Esophagus muscularis mucosa (tissue), 4 donors: ENCODE measurements around the gene RWDD2A. TPM values are rescaled to one million over a fixed set of nuclear protein-coding genes. Genes with fewer than 3 reads are reported as not detected.

Experiments used
- DNase-seq: peaks from one replicate; pipeline ENCODE4 v3.0.0-alpha.2; 2017; ENCODE audit errors: extremely low spot score
- H3K27ac ChIP-seq, 4 donors: fragments of 200-600 bp; sonication (generic); replicated peaks in 1 of 4; 1 replicate in 3 of 4; 2 replicates in 1 of 4; pipeline ENCODE4 v1.5.1; 2016 to 2019; ENCODE audit warnings: mild to moderate bottlenecking in 1 of 4
- H3K27me3 ChIP-seq, 4 donors: fragments of 200-600 bp; sonication (generic); one replicate each; pipeline versions ENCODE4 v1.5.1 to v1.6.0; 2016 to 2019
- H3K36me3 ChIP-seq, 4 donors: fragments of 200-600 bp; sonication (generic); one replicate each; pipeline ENCODE4 v1.5.1; 2016 to 2019
- H3K4me1 ChIP-seq, 4 donors: fragments of 200-600 bp; sonication (generic); one replicate each; pipeline ENCODE4 v1.5.1; 2016 to 2019
- H3K4me3 ChIP-seq, 4 donors: fragments of 200-600 bp; sonication (generic); 1 replicate in 2 of 4; 2 replicates in 2 of 4; pipeline ENCODE4 v1.5.1; 2016 to 2019; ENCODE audit warnings: mild to moderate bottlenecking in 4 of 4, moderate library complexity in 1 of 4
- H3K9me3 ChIP-seq, 4 donors: fragments of 200-600 bp; sonication (generic); 1 replicate in 3 of 4; 2 replicates in 1 of 4; pipeline ENCODE4 v1.5.1; 2016 to 2019
- EP300 ChIP-seq: sonication (generic); formaldehyde crosslinking; IDR thresholded peaks from one replicate; pipeline ENCODE4 v1.6.1; 2017; ENCODE audit warnings: antibody characterized with exemption
- POLR2A ChIP-seq: fragments of 450-650 bp; IDR thresholded peaks from one replicate; pipeline ENCODE4 v1.6.1; 2017; ENCODE audit warnings: antibody characterized with exemption, moderate library complexity, mild to moderate bottlenecking, low read depth
- POLR2AphosphoS5 ChIP-seq, 2 donors: sonication (generic); formaldehyde crosslinking; IDR thresholded peaks; one replicate each; pipeline ENCODE4 v1.6.1; 2017; ENCODE audit warnings: antibody characterized with exemption in 2 of 2
- WGBS: methylation state at CpG from one replicate; pipeline ENCODE4 v1.1.5; 2018; 5-methylcytosine and 5-hydroxymethylcytosine counted together
- intact Hi-C: fragments of 100-400 bp; cut with DNase I; formaldehyde crosslinking; loops from one replicate; pipeline ENCODE4 v1.15.1; 2023
- total RNA-seq, 4 donors: library from RNA; depleted of rRNA; stranded (reverse); fragments of >200 nt; gene quantifications; one replicate each; pipeline versions ENCODE4 v1.1.0 to v1.2.1, GENCODE V29; 2016
- TF ChIP-seq, protein P1 (sequence below), 3 experiments: fragments of 200-600 bp in 2 of 3; fragments of 450-650 bp in 1 of 3; sonication (generic) in 2 of 3; IDR thresholded peaks; one replicate each; pipeline ENCODE4 v1.5.1; 2017 to 2019; ENCODE audit warnings: antibody characterized with exemption in 3 of 3, mild to moderate bottlenecking in 2 of 3, moderate library complexity in 1 of 3

RWDD2A gene
- total RNA-seq, 4 donors from 2014 or later = 2.5 to 4.5 (median 3.1) TPM

DNA sequence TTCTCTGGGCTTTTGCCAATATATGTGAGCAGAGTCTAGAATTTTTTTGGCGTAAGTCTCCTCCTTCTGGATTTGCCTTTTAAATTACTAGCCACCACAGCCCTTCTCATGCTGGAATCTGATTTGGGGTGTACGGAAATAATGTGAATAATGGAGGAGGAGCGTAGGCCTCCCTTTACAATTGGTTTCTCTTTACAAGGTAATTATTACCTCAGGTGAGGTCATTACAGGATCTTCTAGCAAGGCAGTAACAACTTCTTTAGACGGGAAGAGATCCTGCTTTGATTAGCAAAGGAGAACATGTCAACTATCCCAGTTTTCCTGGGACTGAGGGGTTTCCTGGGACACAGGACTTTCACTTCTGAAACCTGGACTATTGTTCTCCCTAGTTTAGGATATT lies 8.9 kb downstream of the RWDD2A start:
- H3K36me3 ChIP-seq = peaks cover 0 to 9% (median under 1%) of the 10 kb centered on the region in 4 donors
- no peak overlapping the region for H3K27ac ChIP-seq
- no peak for DNase-seq
- no peaks in the 10 kb centered on the region for H3K9me3 ChIP-seq
- H3K4me1 ChIP-seq = no peaks in the 10 kb centered on the region
- no peaks in the 10 kb centered on the region for H3K27me3 ChIP-seq
- intact Hi-C loops = no loop called here
- H3K4me3 ChIP-seq = no peak overlapping the region
- TF ChIP-seq POLR2A (no peak), EP300 (no peak), POLR2AphosphoS5 (IDR thresholded peaks at IDR 0.05) (no peak)
- TF ChIP-seq, protein P1, sequence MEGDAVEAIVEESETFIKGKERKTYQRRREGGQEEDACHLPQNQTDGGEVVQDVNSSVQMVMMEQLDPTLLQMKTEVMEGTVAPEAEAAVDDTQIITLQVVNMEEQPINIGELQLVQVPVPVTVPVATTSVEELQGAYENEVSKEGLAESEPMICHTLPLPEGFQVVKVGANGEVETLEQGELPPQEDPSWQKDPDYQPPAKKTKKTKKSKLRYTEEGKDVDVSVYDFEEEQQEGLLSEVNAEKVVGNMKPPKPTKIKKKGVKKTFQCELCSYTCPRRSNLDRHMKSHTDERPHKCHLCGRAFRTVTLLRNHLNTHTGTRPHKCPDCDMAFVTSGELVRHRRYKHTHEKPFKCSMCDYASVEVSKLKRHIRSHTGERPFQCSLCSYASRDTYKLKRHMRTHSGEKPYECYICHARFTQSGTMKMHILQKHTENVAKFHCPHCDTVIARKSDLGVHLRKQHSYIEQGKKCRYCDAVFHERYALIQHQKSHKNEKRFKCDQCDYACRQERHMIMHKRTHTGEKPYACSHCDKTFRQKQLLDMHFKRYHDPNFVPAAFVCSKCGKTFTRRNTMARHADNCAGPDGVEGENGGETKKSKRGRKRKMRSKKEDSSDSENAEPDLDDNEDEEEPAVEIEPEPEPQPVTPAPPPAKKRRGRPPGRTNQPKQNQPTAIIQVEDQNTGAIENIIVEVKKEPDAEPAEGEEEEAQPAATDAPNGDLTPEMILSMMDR (IDR thresholded peaks at IDR 0.05) = no peak
- 82% methylated on average over 4 of the region's 4 CpGs for WGBS

DNA sequence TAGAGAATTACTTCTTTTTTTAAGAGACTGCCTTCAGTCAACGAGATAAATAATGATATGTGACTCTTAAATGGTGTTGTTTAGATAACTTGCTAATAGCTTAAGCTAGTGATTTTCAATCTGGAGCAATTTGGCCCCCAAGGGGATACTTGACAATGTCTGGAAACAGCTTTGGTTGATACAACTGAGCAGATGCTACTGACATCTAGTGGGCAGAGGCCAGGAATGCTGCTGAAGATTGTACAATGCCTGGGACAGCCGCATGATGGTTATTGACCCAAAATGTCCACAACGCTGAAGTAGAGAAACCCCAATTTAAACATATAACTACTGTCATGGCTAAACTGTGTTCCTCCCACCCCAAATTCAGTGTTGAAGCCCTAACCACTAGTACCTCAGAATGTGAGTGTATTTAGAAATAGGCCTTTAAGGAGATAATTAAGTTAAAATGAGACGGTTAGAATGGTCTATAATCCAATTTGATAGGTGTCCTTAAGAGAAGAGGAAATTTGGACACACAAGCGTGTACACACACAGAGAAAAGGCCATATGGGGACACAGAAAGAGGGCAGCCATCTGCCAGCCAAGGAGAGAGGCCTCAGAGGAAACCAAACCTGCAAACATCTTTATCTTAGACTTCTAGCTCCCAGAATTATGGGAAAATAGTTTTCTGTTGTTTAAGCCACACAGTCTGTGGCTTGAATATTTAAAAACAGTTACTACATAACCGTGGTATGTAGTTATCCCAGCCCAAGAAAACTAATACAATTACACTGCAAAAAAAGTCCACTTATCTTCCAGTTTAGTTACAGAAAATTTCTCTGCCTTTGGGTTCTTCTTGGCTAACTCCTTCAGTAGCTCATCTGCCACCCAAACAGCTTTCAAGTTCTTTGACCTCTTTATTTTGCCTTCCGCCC lies 22.2 kb downstream of the RWDD2A start:
- no peak for DNase-seq
- Histone ChIP-seq H3K27ac (no peak overlapping the region), H3K4me3 (no peak overlapping the region), H3K36me3 (peaks cover 0 to 9% (median 0%) of the 10 kb centered on the region in 4 donors), H3K9me3 (no peaks in the 10 kb centered on the region), H3K27me3 (no peaks in the 10 kb centered on the region), H3K4me1 (no peaks in the 10 kb centered on the region)
- TF ChIP-seq POLR2AphosphoS5 (IDR thresholded peaks at IDR 0.05) (peak in 1 of 2 donors; percentile 14), POLR2A (no peak), EP300 (no peak)
- TF ChIP-seq, protein P1 (IDR thresholded peaks at IDR 0.05) = peak; percentile 69 to 84 (median 75)
- intact Hi-C loops = loop anchor here (5.0 kb wide), 1 partner anchor 148 kb away; the partner anchor contains the start of genes DOP1A and UBE3D
- 33% methylated on average over 7 of the region's 7 CpGs for WGBS

DNA sequence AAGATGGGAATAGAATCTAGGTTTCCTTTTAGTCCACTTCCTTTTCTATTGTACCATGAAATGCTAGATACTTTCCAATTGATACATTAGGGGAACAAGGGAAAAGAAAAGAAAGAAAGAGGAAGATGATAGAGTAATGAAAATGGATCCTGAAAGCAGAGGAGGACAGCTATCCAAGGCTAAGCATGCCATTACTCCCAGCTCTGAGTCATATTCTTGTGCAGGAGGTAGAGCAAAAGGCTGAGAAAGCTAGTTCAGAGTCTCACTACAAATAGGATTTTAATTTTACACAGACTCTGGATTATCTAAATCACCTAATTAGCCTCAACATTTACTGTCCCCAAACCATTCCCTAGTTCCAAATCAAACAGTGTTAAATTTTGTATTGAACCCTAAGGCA lies 23.6 kb downstream of the RWDD2A start:
- peaks cover 0 to 4% (median 0%) of the 10 kb centered on the region in 4 donors for H3K36me3 ChIP-seq
- intact Hi-C loops = loop anchor here (5.0 kb wide), 1 partner anchor 150 kb away; the partner anchor contains the start of genes DOP1A and UBE3D
- H3K4me1 ChIP-seq = no peaks in the 10 kb centered on the region
- no peaks in the 10 kb centered on the region for H3K27me3 ChIP-seq
- no peak overlapping the region for H3K27ac ChIP-seq
- no peaks in the 10 kb centered on the region for H3K9me3 ChIP-seq
- no peak for TF ChIP-seq POLR2A
- TF ChIP-seq POLR2AphosphoS5 (IDR thresholded peaks at IDR 0.05) = no peak
- TF ChIP-seq, protein P1 (IDR thresholded peaks at IDR 0.05) = no peak
- TF ChIP-seq EP300 = no peak
- H3K4me3 ChIP-seq = no peak overlapping the region
- DNase-seq = no peak

DNA sequence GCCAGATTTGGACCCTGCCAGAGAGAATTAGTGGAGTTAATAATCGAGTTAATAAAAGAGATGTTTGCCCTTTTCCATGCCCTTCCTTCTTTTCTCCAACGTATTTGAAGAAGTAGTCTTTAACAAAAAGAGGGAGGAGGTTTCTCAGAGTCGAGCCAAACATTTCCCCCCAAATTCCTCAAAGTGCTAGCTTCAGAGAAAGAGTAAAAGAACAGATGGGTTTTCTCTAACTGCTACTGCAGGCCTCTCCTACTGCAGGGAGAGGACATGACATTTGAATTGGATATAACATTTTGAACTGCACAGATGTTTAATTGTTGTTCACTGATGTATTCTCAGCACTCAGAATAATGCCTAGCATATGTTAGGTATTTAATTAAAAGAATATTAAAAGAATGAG lies 25.5 kb downstream of the RWDD2A start:
- H3K27me3 ChIP-seq = no peaks in the 10 kb centered on the region
- no peaks in the 10 kb centered on the region for H3K4me1 ChIP-seq
- intact Hi-C loops = loop anchor here (5.0 kb wide), 1 partner anchor 151 kb away; the partner anchor contains the start of genes DOP1A and UBE3D
- 49% methylated on average over 3 of the region's 3 CpGs for WGBS
- H3K9me3 ChIP-seq = no peaks in the 10 kb centered on the region
- DNase-seq = no peak
- H3K4me3 ChIP-seq = no peak overlapping the region
- no peak overlapping the region for H3K27ac ChIP-seq
- peaks cover 0 to 4% (median 0%) of the 10 kb centered on the region in 4 donors for H3K36me3 ChIP-seq
- TF ChIP-seq POLR2AphosphoS5 (IDR thresholded peaks at IDR 0.05) (no peak), POLR2A (no peak), EP300 (no peak)
- TF ChIP-seq, protein P1 (IDR thresholded peaks at IDR 0.05) = no peak
